Spleen (tissue), 11 donors: ENCODE data around the gene ANO5. TPM values are rescaled to one million over a fixed set of nuclear protein-coding genes. Genes with fewer than 3 reads are reported as not detected.

Experiments used
- DNase-seq: peaks from one replicate; pipeline ENCODE4 v3.0.0-alpha.2; 2020
- H3K27ac ChIP-seq, 8 donors: fragments of 200-600 bp; sonication (generic) in 7 of 8; 1 replicate in 4 of 8; 2 replicates in 4 of 8; pipeline versions ENCODE4 v1.5.0 to v1.8.0; 2016 to 2021; ENCODE audit warnings: inconsistent platforms in 4 of 8, mild to moderate bottlenecking in 4 of 8, moderate library complexity in 1 of 8
- H3K27me3 ChIP-seq, 7 donors: fragments of 200-600 bp; sonication (generic) in 6 of 7; replicated peaks in 1 of 7; 1 replicate in 4 of 7; 2 replicates in 3 of 7; pipeline versions ENCODE4 v1.5.0 to v1.8.0; 2016 to 2021; ENCODE audit warnings: inconsistent platforms in 3 of 7, mild to moderate bottlenecking in 1 of 7
- H3K36me3 ChIP-seq, 6 donors: fragments of 200-600 bp; sonication (generic) in 5 of 6; 1 replicate in 4 of 6; 2 replicates in 2 of 6; pipeline versions ENCODE4 v1.5.0 to v1.8.0; 2016 to 2021; ENCODE audit warnings: inconsistent platforms in 2 of 6
- H3K4me1 ChIP-seq, 6 donors: fragments of 200-600 bp; sonication (generic) in 5 of 6; 1 replicate in 3 of 6; 2 replicates in 3 of 6; pipeline versions ENCODE4 v1.5.0 to v1.8.0; 2016 to 2021; ENCODE audit warnings: inconsistent platforms in 3 of 6
- H3K4me3 ChIP-seq, 8 donors: fragments of 200-600 bp; sonication (generic) in 7 of 8; 1 replicate in 4 of 8; 2 replicates in 4 of 8; pipeline versions ENCODE4 v1.5.0 to v1.8.0; 2016 to 2021; ENCODE audit warnings: inconsistent platforms in 4 of 8, mild to moderate bottlenecking in 4 of 8, moderate library complexity in 2 of 8
- H3K9me3 ChIP-seq, 8 donors: fragments of 200-600 bp; sonication (generic) in 7 of 8; 1 replicate in 4 of 8; 2 replicates in 4 of 8; pipeline versions ENCODE4 v1.5.0 to v1.8.0; 2016 to 2021; ENCODE audit warnings: inconsistent platforms in 4 of 8
- CTCF ChIP-seq, 11 experiments: fragments of 200-600 bp in 7 of 11; fragments of 450-650 bp in 4 of 11; sonication (generic) in 4 of 11; IDR thresholded peaks in 8 of 11; conservative IDR thresholded peaks in 3 of 11; 1 replicate in 7 of 11; 2 replicates in 4 of 11; pipeline versions ENCODE4 v1.4.0 to v1.8.0; 2016 to 2021; ENCODE audit warnings: antibody characterized with exemption in 11 of 11, inconsistent platforms in 4 of 11, mild to moderate bottlenecking in 1 of 11
- POLR2A ChIP-seq, 3 donors: fragments of 450-650 bp; IDR thresholded peaks; one replicate each; pipeline ENCODE4 v1.5.1; 2017; ENCODE audit warnings: antibody characterized with exemption in 3 of 3, mild to moderate bottlenecking in 1 of 3
- POLR2AphosphoS5 ChIP-seq, 3 donors: sonication (generic); formaldehyde crosslinking; IDR thresholded peaks; one replicate each; pipeline ENCODE4 v1.5.1; 2017; ENCODE audit warnings: antibody characterized with exemption in 3 of 3
- WGBS, 5 donors: extraction: QIAGEN DNeasy Blood & Tissue Kit in 3 of 5; methylation state at CpG; one replicate each; pipeline versions ENCODE4 v1.1.5 to v1.1.7; 2013 to 2018; 5-methylcytosine and 5-hydroxymethylcytosine counted together
- intact Hi-C: fragments of 100-400 bp; cut with DNase I; formaldehyde crosslinking; loops from one replicate; pipeline ENCODE4 v1.15.0; 2023; ENCODE audit warnings: low total_unique reads
- polyA plus RNA-seq, 3 donors: library from polyadenylated mRNA; stranded (reverse); fragments of 200-250 nt; gene quantifications; one replicate each; pipeline ENCODE4 v1.2.1, GENCODE V29; 2013
- total RNA-seq, 7 donors: library from RNA; depleted of rRNA in 3 of 7; stranded (reverse); fragments of >200 nt in 3 of 7; fragmentation: NEBNext Ultra II Directional in 4 of 7; extraction: Animal tissue kit (Norgen Biotek cat#: 25700) in 4 of 7; gene quantifications; one replicate each; pipeline versions ENCODE4 v1.1.0 to v1.2.1, GENCODE V29; 2016 to 2021
- donor health status: healthy with polysubstance abuse.
- donor health status: DM: no; HTN: no; CAD: no; lungs with moderate emphysema.
- donor health status: DM: no; HTN: no; CAD: no.
- donor health status: Bipolar disorder and iron deficiency.
- donor health status: healthy.
- donor health status: DM: no; HTN: no; CAD: no.
- donor health status: DM: yes; HTN: yes; CAD: no.

Gene ANO5
- total and polyA plus RNA-seq, 10 donors = 0.33 to 6.5 (median 2.8) TPM

GRCh38 chr11:22180131-22180530 lies 12.8 kb upstream of the ANO5 start:
- H3K27me3 ChIP-seq = no peaks in the 10 kb centered on the region
- 67 to 90% (median 72%) methylated on average over 3 of the region's 3 CpGs for WGBS, 5 donors
- TF ChIP-seq POLR2AphosphoS5 (IDR thresholded peaks at IDR 0.05) (no peak), CTCF (IDR thresholded peaks at IDR 0.05 in 8 of 11, conservative IDR thresholded peaks at IDR 0.05 in 3 of 11) (no peak), POLR2A (IDR thresholded peaks at IDR 0.05) (no peak)
- no peak for DNase-seq
- H3K4me1 ChIP-seq = no peaks in the 10 kb centered on the region
- no peak overlapping the region for H3K4me3 ChIP-seq
- no peak overlapping the region for H3K27ac ChIP-seq
- intact Hi-C loops = no loop called here
- H3K9me3 ChIP-seq = no peaks in the 10 kb centered on the region
- no peaks in the 10 kb centered on the region for H3K36me3 ChIP-seq

DNA sequence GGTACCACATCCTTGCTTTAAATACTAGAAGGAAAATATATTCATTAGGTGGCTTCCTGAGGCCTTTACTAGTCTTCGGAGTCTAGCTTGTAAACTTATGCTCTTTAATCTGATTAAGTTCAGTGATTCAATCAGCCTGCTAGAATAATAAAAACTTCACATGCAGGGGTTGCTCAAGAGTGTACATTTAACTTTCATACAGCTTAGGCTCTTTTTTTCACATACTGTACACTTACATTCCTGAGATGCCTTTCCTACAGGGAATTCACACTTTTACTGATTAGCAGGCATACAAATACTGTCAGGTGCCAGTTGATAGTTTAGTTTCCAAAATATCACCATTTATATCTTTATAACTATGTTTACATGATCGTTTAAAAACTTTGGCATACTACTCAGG lies 3.2 kb upstream of the ANO5 start:
- Histone ChIP-seq H3K4me1 (peaks cover 0 to 25% (median 15%) of the 10 kb centered on the region in 6 donors), H3K9me3 (no peaks in the 10 kb centered on the region), H3K36me3 (no peaks in the 10 kb centered on the region), H3K27ac (no peak overlapping the region), H3K27me3 (peaks cover 0 to 30% (median 13%) of the 10 kb centered on the region in 7 donors), H3K4me3 (no peak overlapping the region)
- DNase-seq = no peak
- intact Hi-C loops = no loop called here
- no peak for TF ChIP-seq POLR2A (IDR thresholded peaks at IDR 0.05)
- no peak for TF ChIP-seq CTCF (IDR thresholded peaks at IDR 0.05 in 8 of 11, conservative IDR thresholded peaks at IDR 0.05 in 3 of 11)
- TF ChIP-seq POLR2AphosphoS5 (IDR thresholded peaks at IDR 0.05) = no peak
- 73 to 87% (median 81%) methylated on average over 2 of the region's 2 CpGs for WGBS, 5 donors

- WGBS, 5 donors = 81 to 88% (median 84%) methylated on average over 7 of the region's 7 CpGs
These were observed 1.9 kb upstream of the ANO5 start for GRCh38 chr11:22190827-22191463.

GRCh38 chr11:22192289-22192641 lies 620 bp upstream of the ANO5 start:
- no peak for DNase-seq
- 2 to 12% (median 6%) methylated on average over 7 of the region's 7 CpGs for WGBS, 5 donors

More at GRCh38 chr11:22190827-22191463, 1.9 kb upstream of the ANO5 start:
- peaks cover 0 to 36% (median 13%) of the 10 kb centered on the region in 7 donors for H3K27me3 ChIP-seq
- H3K4me1 ChIP-seq = peaks cover 0 to 27% (median 15%) of the 10 kb centered on the region in 6 donors
- no peak for DNase-seq
- no peaks in the 10 kb centered on the region for H3K36me3 ChIP-seq
- H3K27ac ChIP-seq = no peak overlapping the region
- no peak for TF ChIP-seq CTCF (IDR thresholded peaks at IDR 0.05 in 8 of 11, conservative IDR thresholded peaks at IDR 0.05 in 3 of 11)
- no peak overlapping the region for H3K4me3 ChIP-seq
- intact Hi-C loops = no loop called here
- no peaks in the 10 kb centered on the region for H3K9me3 ChIP-seq

More at GRCh38 chr11:22192289-22192641, 620 bp upstream of the ANO5 start:
- H3K36me3 ChIP-seq = no peaks in the 10 kb centered on the region
- H3K27ac ChIP-seq = peak overlapping the region in 1 of 8 donors; percentile 66
- intact Hi-C loops = no loop called here
- peaks cover 0 to 27% (median 15%) of the 10 kb centered on the region in 6 donors for H3K4me1 ChIP-seq
- TF ChIP-seq POLR2A (IDR thresholded peaks at IDR 0.05) = no peak
- TF ChIP-seq POLR2AphosphoS5 (IDR thresholded peaks at IDR 0.05) = no peak
- TF ChIP-seq CTCF (IDR thresholded peaks at IDR 0.05 in 8 of 11, conservative IDR thresholded peaks at IDR 0.05 in 3 of 11) = no peak
- peaks cover 0 to 36% (median 13%) of the 10 kb centered on the region in 7 donors for H3K27me3 ChIP-seq
- H3K9me3 ChIP-seq = no peaks in the 10 kb centered on the region
- peak overlapping the region; percentile 41 to 71 (median 55) for H3K4me3 ChIP-seq
